DND-41 (cell line): ENCODE results near the gene JARID2.

Experiments used
- ATAC-seq: fragments of 200-7000 bp; cut with Tn5 transposase; 3 replicates; pipeline ENCODE4 v1.9.1; 2021; ENCODE audit warnings: low read depth; ENCODE audit not compliant: insufficient read depth
- DNase-seq: peaks from one replicate; pipeline ENCODE4 v3.0.0-alpha.2; 2020
- H2AFZ ChIP-seq: 2 replicates; pipeline ENCODE4 v1.6.0; 2012; ENCODE audit warnings: low read depth, low read length
- H3K27ac ChIP-seq: 2 replicates; pipeline ENCODE4 v1.5.1; 2012; ENCODE audit warnings: low read length, inconsistent platforms
- H3K27me3 ChIP-seq: fragments of 200-600 bp; sonication (generic); 2 replicates; pipeline ENCODE4 v1.6.0; 2012; ENCODE audit warnings: low read length, mild to moderate bottlenecking, inconsistent platforms; ENCODE audit not compliant: insufficient read depth, poor library complexity
- H3K36me3 ChIP-seq: 2 replicates; pipeline ENCODE4 v1.5.1; 2012; ENCODE audit warnings: low read length, inconsistent platforms; ENCODE audit not compliant: insufficient read depth
- H3K4me1 ChIP-seq: 2 replicates; pipeline ENCODE4 v1.5.1; 2012; ENCODE audit warnings: mild to moderate bottlenecking, low read length; ENCODE audit not compliant: insufficient read depth
- H3K4me2 ChIP-seq: 2 replicates; pipeline ENCODE4 v1.6.0; 2012; ENCODE audit warnings: mild to moderate bottlenecking, moderate library complexity, low read length, inconsistent platforms; ENCODE audit not compliant: insufficient read depth
- H3K4me3 ChIP-seq, 2 experiments: fragments of 200-600 bp in 1 of 2; shearing (Covaris generic) in 1 of 2; 2 replicates each; pipeline ENCODE4 v1.5.1; 2012 to 2016; ENCODE audit warnings: inconsistent platforms in 2 of 2, low read length in 2 of 2, mild to moderate bottlenecking in 2 of 2, low read depth in 1 of 2, moderate library complexity in 1 of 2
- H3K79me2 ChIP-seq: 2 replicates; pipeline ENCODE4 v1.6.0; 2012; ENCODE audit warnings: low read length, inconsistent platforms; ENCODE audit not compliant: insufficient read depth
- H3K9ac ChIP-seq: 2 replicates; pipeline ENCODE4 v1.6.0; 2012; ENCODE audit warnings: low read depth, mild to moderate bottlenecking, inconsistent platforms, low read length, moderate library complexity
- H3K9me3 ChIP-seq: 2 replicates; pipeline ENCODE4 v1.5.1; 2012; ENCODE audit warnings: low read length, moderate library complexity, mild to moderate bottlenecking, inconsistent platforms; ENCODE audit not compliant: insufficient read depth, severe bottlenecking
- H4K20me1 ChIP-seq: 2 replicates; pipeline ENCODE4 v1.6.0; 2012; ENCODE audit warnings: low read length; ENCODE audit not compliant: insufficient read depth
- CTCF ChIP-seq: IDR thresholded peaks from 2 replicates; pipeline ENCODE4 v1.5.1; 2012; ENCODE audit warnings: borderline replicate concordance, low read length, moderate library complexity, mild to moderate bottlenecking; ENCODE audit not compliant: poor library complexity, severe bottlenecking; ENCODE audit errors: extremely low read depth
- EZH2 ChIP-seq: IDR thresholded peaks from 3 replicates; pipeline ENCODE4 v1.6.1; 2012; ENCODE audit warnings: borderline replicate concordance, low read depth, mild to moderate bottlenecking, moderate library complexity, low read length, inconsistent platforms; ENCODE audit not compliant: severe bottlenecking

JARID2 gene

GRCh38 chr6:15361197-15361596, 115.3 kb downstream of the JARID2 start:
- Histone ChIP-seq H2AFZ (no peak overlapping the region), H3K27me3 (no peaks in the 10 kb centered on the region), H3K4me1 (peaks cover 4% of the 10 kb centered on the region), H3K4me3 (no peak overlapping the region), H3K36me3 (0 out of 2 replicates have a peak, but pooled peaks cover 2% of the 10 kb centered on the region), H3K9me3 (no peaks in the 10 kb centered on the region), H3K9ac (no peak overlapping the region), H3K79me2 (peaks cover 66% of the 10 kb centered on the region), H3K4me2 (no peak overlapping the region), H4K20me1 (peaks cover 35% of the 10 kb centered on the region), H3K27ac (no peak overlapping the region)
- no peak for DNase-seq
- no peak for ATAC-seq
- TF ChIP-seq CTCF: no peak
- no peak for TF ChIP-seq EZH2

GRCh38 chr6:15362274-15363160, 116.6 kb downstream of the JARID2 start:
- no peak overlapping the region for H3K27ac ChIP-seq
- H4K20me1 ChIP-seq: peaks cover 38% of the 10 kb centered on the region
- H2AFZ ChIP-seq: no peak overlapping the region
- no peak overlapping the region for H3K9ac ChIP-seq
- ATAC-seq: no peak
- H3K4me2 ChIP-seq: no peak overlapping the region
- no peaks in the 10 kb centered on the region for H3K27me3 ChIP-seq
- peaks cover 4% of the 10 kb centered on the region for H3K4me1 ChIP-seq
- H3K79me2 ChIP-seq: peaks cover 78% of the 10 kb centered on the region
- no peak overlapping the region for H3K4me3 ChIP-seq
- H3K36me3 ChIP-seq: 0 out of 2 replicates have a peak, but pooled peaks cover 2% of the 10 kb centered on the region
- no peaks in the 10 kb centered on the region for H3K9me3 ChIP-seq
- no peak for DNase-seq
- TF ChIP-seq EZH2: no peak
- TF ChIP-seq CTCF: no peak

- peaks cover 38% of the 10 kb centered on the region for H4K20me1 ChIP-seq
- TF ChIP-seq EZH2: no peak
- no peak for TF ChIP-seq CTCF
- H3K36me3 ChIP-seq: 0 out of 2 replicates have a peak, but pooled peaks cover 2% of the 10 kb centered on the region
- no peak overlapping the region for H3K27ac ChIP-seq
- DNase-seq: no peak
- peaks cover 4% of the 10 kb centered on the region for H3K4me1 ChIP-seq
- no peak for ATAC-seq
- H3K4me3 ChIP-seq: no peak overlapping the region
- H3K4me2 ChIP-seq: no peak overlapping the region
- no peak overlapping the region for H3K9ac ChIP-seq
- peaks cover 80% of the 10 kb centered on the region for H3K79me2 ChIP-seq
- H3K9me3 ChIP-seq: no peaks in the 10 kb centered on the region
- no peaks in the 10 kb centered on the region for H3K27me3 ChIP-seq
- H2AFZ ChIP-seq: no peak overlapping the region
Measured at GRCh38 chr6:15363164-15363522, 117.3 kb downstream of the JARID2 start.
